Stomach (tissue), 9 donors: ENCODE data around the gene TMPRSS2. TPM values are rescaled to one million over a fixed set of nuclear protein-coding genes. Genes with fewer than 3 reads are reported as not detected.
"Not testable (repeated sequence)": the region's sequence is repeated elsewhere in the genome, so short reads cannot be mapped to it uniquely, and the experiment has no call there.

Experiments used
- DNase-seq, 2 donors: peaks; one replicate each; pipeline versions ENCODE4 v3.0.0 to v3.0.0-alpha.2; 2013 to 2019
- H3K27ac ChIP-seq, 5 donors: fragments of 200-600 bp in 4 of 5; sonication (generic) in 4 of 5; one replicate each; pipeline ENCODE4 v1.5.1; 2013 to 2019; ENCODE audit warnings: mild to moderate bottlenecking in 1 of 5, moderate library complexity in 1 of 5
- H3K27me3 ChIP-seq, 3 donors: fragments of 200-600 bp; sonication (generic); one replicate each; pipeline ENCODE4 v1.5.1; 2017 to 2019; ENCODE audit warnings: mixed run types in 1 of 3
- H3K36me3 ChIP-seq, 4 donors: fragments of 200-600 bp; sonication (generic); 1 replicate in 3 of 4; 2 replicates in 1 of 4; pipeline ENCODE4 v1.5.1; 2016 to 2019
- H3K4me1 ChIP-seq, 4 donors: fragments of 200-600 bp; sonication (generic); one replicate each; pipeline ENCODE4 v1.5.1; 2016 to 2019
- H3K4me3 ChIP-seq, 4 donors: fragments of 200-600 bp; sonication (generic) in 3 of 4; one replicate each; pipeline ENCODE4 v1.5.1; 2016 to 2019; ENCODE audit warnings: mild to moderate bottlenecking in 1 of 4
- H3K9me3 ChIP-seq, 4 donors: fragments of 200-600 bp; sonication (generic); one replicate each; pipeline ENCODE4 v1.5.1; 2016 to 2019
- EP300 ChIP-seq: sonication (generic); formaldehyde crosslinking; IDR thresholded peaks from one replicate; pipeline ENCODE4 v1.6.1; 2017; ENCODE audit warnings: antibody characterized with exemption
- POLR2A ChIP-seq, 4 donors: fragments of 450-650 bp; IDR thresholded peaks; one replicate each; pipeline ENCODE4 v1.6.1; 2016; ENCODE audit warnings: antibody characterized with exemption in 4 of 4, control low read depth in 2 of 4, mild to moderate bottlenecking in 1 of 4, moderate library complexity in 1 of 4
- POLR2AphosphoS5 ChIP-seq, 3 donors: sonication (generic); formaldehyde crosslinking; IDR thresholded peaks; one replicate each; pipeline ENCODE4 v1.6.1; 2016; ENCODE audit warnings: antibody characterized with exemption in 3 of 3
- WGBS, 5 donors: extraction: QIAGEN DNeasy Blood & Tissue Kit in 3 of 5; methylation state at CpG; one replicate each; pipeline versions ENCODE4 v1.1.5 to v1.1.7; 2013 to 2018; 5-methylcytosine and 5-hydroxymethylcytosine counted together
- intact Hi-C: fragments of 100-400 bp; cut with DNase I; formaldehyde crosslinking; loops from one replicate; pipeline ENCODE4 v1.15.1; 2023; ENCODE audit warnings: low total_unique reads
- polyA plus RNA-seq, 3 donors: library from polyadenylated mRNA; stranded (reverse); fragments of 200-250 nt; gene quantifications; one replicate each; pipeline ENCODE4 v1.2.3, GENCODE V29; 2013
- total RNA-seq, 5 donors: library from RNA; depleted of rRNA; stranded (reverse); fragments of >200 nt; gene quantifications; one replicate each; pipeline versions ENCODE4 v1.1.0 to v1.2.3, GENCODE V29; 2014 to 2016
- TF ChIP-seq, protein P1 (sequence below), 7 experiments: fragments of 450-650 bp in 4 of 7; fragments of 200-600 bp in 3 of 7; sonication (generic) in 3 of 7; IDR thresholded peaks; one replicate each; pipeline ENCODE4 v1.5.1; 2016 to 2019; ENCODE audit warnings: antibody characterized with exemption in 7 of 7, control low read depth in 2 of 7, mild to moderate bottlenecking in 1 of 7
- donor health status: healthy with polysubstance abuse.
- donor health status: Bipolar disorder and iron deficiency.
- donor health status: healthy.

TMPRSS2 gene
- total and polyA plus RNA-seq, 8 donors = 58.2 to 554 (median 125) TPM

DNA sequence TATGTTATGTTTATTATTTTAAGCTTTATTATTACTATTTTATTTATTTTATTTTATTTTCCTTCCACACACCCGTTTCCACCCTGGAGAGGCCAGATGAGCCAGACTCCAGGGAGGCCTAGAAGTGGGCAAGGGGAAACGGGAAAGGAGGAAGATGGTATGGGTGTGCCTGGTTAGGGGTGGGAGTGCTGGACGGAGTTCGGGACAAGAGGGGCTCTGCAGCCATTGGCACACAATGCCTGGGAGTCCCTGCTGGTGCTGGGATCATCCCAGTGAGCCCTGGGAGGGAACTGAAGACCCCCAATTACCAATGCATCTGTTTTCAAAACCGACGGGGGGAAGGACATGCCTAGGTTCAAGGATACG lies 82.4 kb downstream of the TMPRSS2 start:
- Histone ChIP-seq H3K4me1 (peaks cover 10 to 35% (median 22%) of the 10 kb centered on the region in 4 donors), H3K36me3 (peaks cover 0 to 29% (median 20%) of the 10 kb centered on the region in 4 donors), H3K27ac (peak overlapping the region; percentile 78 to 87 (median 80)), H3K9me3 (no peaks in the 10 kb centered on the region), H3K4me3 (peak overlapping the region; percentile 64 to 76 (median 68)), H3K27me3 (no peaks in the 10 kb centered on the region)
- TF ChIP-seq, protein P1, sequence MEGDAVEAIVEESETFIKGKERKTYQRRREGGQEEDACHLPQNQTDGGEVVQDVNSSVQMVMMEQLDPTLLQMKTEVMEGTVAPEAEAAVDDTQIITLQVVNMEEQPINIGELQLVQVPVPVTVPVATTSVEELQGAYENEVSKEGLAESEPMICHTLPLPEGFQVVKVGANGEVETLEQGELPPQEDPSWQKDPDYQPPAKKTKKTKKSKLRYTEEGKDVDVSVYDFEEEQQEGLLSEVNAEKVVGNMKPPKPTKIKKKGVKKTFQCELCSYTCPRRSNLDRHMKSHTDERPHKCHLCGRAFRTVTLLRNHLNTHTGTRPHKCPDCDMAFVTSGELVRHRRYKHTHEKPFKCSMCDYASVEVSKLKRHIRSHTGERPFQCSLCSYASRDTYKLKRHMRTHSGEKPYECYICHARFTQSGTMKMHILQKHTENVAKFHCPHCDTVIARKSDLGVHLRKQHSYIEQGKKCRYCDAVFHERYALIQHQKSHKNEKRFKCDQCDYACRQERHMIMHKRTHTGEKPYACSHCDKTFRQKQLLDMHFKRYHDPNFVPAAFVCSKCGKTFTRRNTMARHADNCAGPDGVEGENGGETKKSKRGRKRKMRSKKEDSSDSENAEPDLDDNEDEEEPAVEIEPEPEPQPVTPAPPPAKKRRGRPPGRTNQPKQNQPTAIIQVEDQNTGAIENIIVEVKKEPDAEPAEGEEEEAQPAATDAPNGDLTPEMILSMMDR (IDR thresholded peaks at IDR 0.05) = no peak
- TF ChIP-seq POLR2AphosphoS5 (IDR thresholded peaks at IDR 0.05) (no peak), EP300 (no peak), POLR2A (IDR thresholded peaks at IDR 0.05) (no peak)
- intact Hi-C loops = no loop called here
- 50 to 61% (median 52%) methylated on average over 6 to 7 of the region's 7 CpGs for WGBS, 5 donors
- no peak for DNase-seq

GRCh38 chr21:41423305-41423636 lies 84.7 kb downstream of the TMPRSS2 start:
- H3K4me1 ChIP-seq = peaks cover 10 to 50% (median 35%) of the 10 kb centered on the region in 4 donors
- H3K9me3 ChIP-seq, H3K27ac ChIP-seq, H3K4me3 ChIP-seq, DNase-seq, H3K27me3 ChIP-seq, H3K36me3 ChIP-seq, intact Hi-C loops: not testable (repeated sequence)
- WGBS, 5 donors = 68 to 83% (median 79%) methylated on average over 5 of the region's 5 CpGs

DNA sequence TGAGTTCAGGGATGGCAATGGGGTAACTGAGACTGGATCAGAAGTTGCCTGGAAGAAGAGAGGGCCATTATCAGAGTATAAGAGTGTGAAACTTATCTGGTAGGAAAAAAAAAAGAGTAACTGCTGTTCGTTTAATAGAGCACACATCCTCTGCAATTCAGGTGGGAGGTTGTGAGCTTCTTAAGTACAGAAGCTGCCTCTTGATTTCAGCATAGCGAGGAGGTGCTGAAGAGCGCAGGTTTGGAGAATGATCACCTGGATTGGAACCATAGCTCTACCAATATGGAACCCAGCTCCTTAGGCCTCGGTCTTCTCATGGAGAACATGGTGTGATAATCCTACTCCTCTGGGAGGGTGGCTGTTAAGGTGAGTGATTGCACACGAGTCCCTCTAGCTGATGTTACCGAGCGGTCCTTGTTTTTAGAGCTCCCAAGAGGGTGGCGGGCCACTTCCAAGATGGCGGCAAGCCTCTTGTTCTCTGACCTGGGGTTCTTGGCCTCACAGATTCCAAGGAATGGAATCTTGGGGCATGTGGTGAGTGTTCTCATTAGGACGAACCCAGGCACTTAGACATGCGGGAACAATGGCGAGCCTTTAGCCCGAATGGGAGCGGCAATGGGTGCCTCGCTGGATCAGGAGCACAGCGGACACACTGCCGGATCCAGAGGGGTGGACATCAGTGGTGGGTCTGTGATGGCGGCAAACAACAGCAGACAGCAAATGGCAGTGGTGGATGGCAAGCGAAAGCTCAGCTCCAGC lies 85.2 kb downstream of the TMPRSS2 start:
- Histone ChIP-seq H3K27ac (no peak overlapping the region), H3K36me3 (peaks cover 0 to under 1% (median under 1%) of the 10 kb centered on the region in 4 donors), H3K9me3 (no peaks in the 10 kb centered on the region), H3K27me3 (no peaks in the 10 kb centered on the region), H3K4me1 (peaks cover 10 to 47% (median 33%) of the 10 kb centered on the region in 4 donors), H3K4me3 (no peak overlapping the region)
- TF ChIP-seq EP300 (no peak), POLR2A (IDR thresholded peaks at IDR 0.05) (no peak), POLR2AphosphoS5 (IDR thresholded peaks at IDR 0.05) (no peak)
- TF ChIP-seq, protein P1 (IDR thresholded peaks at IDR 0.05) = no peak
- intact Hi-C loops = no loop called here
- 93 to 97% (median 94%) methylated on average over 19 of the region's 19 CpGs for WGBS, 5 donors
- no peak for DNase-seq

GRCh38 chr21:41420998-41421397 lies 87.0 kb downstream of the TMPRSS2 start:
- DNase-seq, H3K9me3 ChIP-seq, H3K27me3 ChIP-seq, H3K36me3 ChIP-seq, intact Hi-C loops: not testable (repeated sequence)
- H3K4me3 ChIP-seq = peak overlapping the region; percentile 55 to 67 (median 63)
- H3K27ac ChIP-seq = peak overlapping the region; percentile 81 to 96 (median 91)
- 21 to 32% (median 29%) methylated on average over 6 to 8 of the region's 8 CpGs for WGBS, 5 donors
- H3K4me1 ChIP-seq = peaks cover 3 to 34% (median 24%) of the 10 kb centered on the region in 4 donors

DNA sequence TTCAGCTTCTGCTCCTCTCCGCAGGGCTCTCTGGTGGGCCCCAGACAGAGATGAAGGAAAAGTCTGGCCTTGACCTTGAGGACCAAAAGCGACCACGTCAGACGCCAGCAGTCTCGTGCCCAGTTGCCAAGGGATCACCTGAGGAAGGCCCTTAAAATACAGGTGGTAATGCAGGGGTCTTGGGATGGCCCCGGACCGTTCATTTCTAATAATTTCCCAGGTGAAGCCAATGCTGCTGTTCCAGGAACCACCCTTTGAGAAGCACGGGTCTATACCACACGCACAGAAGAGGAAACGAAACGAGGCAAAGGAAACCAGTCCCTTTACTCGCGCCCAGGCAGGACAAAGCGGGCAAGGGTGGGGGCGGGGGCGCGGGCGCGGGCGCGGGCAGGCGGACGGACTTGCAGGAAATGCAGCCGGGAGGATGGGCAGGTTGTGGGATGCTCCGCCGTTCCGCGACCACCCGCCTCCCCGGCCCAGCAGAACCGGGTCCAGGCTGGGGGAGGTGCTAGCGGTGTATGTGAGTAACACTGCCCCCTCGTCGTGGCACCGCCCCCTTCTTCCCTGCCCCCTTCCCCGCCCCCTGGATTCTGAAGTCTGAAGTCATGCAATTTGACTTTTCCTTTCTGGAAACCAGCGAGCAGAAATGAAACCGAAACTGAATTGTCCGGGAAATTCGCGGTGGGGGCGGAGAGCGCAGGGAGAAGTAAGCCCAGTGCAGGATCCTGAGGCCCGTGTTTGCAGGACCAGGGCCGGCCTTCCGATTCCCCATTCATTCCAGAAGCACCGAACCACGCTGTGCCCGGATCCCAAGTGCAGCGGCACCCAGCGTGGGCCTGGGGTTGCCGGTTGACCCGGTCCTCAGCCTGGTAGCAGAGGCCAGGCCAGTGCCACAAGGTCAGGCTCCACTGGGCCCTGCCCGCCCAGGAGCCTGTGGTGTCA lies 87.8 kb downstream of the TMPRSS2 start:
- TF ChIP-seq, protein P1 (IDR thresholded peaks at IDR 0.05) = peak in 1 of 7 experiments; percentile 17
- peak; percentile 39 to 71 (median 62) for TF ChIP-seq POLR2AphosphoS5 (IDR thresholded peaks at IDR 0.05)
- TF ChIP-seq POLR2A (IDR thresholded peaks at IDR 0.05) = no peak
- 4 to 6% (median 4%) methylated on average over 38 to 54 of the region's 54 CpGs for WGBS, 5 donors
- H3K9me3 ChIP-seq = no peaks in the 10 kb centered on the region

More for the DNA sequence above, 87.8 kb downstream of the TMPRSS2 start:
- Histone ChIP-seq H3K36me3 (no peaks in the 10 kb centered on the region), H3K27ac (peak overlapping the region; percentile 81 to 96 (median 91)), H3K27me3 (no peaks in the 10 kb centered on the region), H3K4me1 (peaks cover 0 to 28% (median 18%) of the 10 kb centered on the region in 4 donors), H3K4me3 (peak overlapping the region; percentile 55 to 67 (median 63))
- peak; percentile 83 to 96 for DNase-seq
- intact Hi-C loops = no loop called here
